ENCODE data around the gene RUSC2. TPM values are rescaled to one million over a fixed set of nuclear protein-coding genes. Genes with fewer than 3 reads are reported as not detected.

The RUSC2 gene
- total RNA-seq = 100 to 1,000 TPM in 1 of 4 donors, 10 to 100 TPM in 3; 20.8 to 166 (median 45.7) TPM

GRCh38 chr9:35489313-35490154 lies at the start of gene RUSC2:
RUSC2 (plus strand) TSS chr9:35490111; CDS start chr9:35546522, 56,411 bp downstream.
- no peaks in the 10 kb centered on the region for H3K27me3 ChIP-seq
- peaks cover 31% of the 10 kb centered on the region in 2 donors for H3K4me1 ChIP-seq
- H3K36me3 ChIP-seq = no peaks in the 10 kb centered on the region
- ATAC-seq = peak; percentile 56 to 71
- peak within 1 kb of the TSS; percentile 79 to 89 (median 88) for H3K4me3 ChIP-seq
- H3K9me3 ChIP-seq = no peaks in the 10 kb centered on the region
- peak within 1 kb of the TSS; percentile 91 to 97 (median 96) for H3K27ac ChIP-seq
- intact Hi-C loops (cut with DNase I; ENCODE audit: low total_unique reads) (loop anchor here (1.0 to 10.0 kb wide), 5 partner anchors 33 to 497 kb away; partner anchors contain the start of genes CREB3 and TLN1), in situ Hi-C loops (cut with MboI; ENCODE audit: low sequenced_read_pairs in 4 of 4) (loop anchor here in 3 of 4 donors (5.0 to 25.0 kb wide), 2 partner anchors 63 to 248 kb away; partner anchors contain the start of genes CREB3 (in 1 of the 3), GBA2 (in 1 of the 3), RGP1 (in 1 of the 3) and TLN1 (in 1 of the 3))
- DNase-seq = peak; percentile 72 to 88
- TF ChIP-seq POLR2A (IDR thresholded peaks at IDR 0.05) = peak; percentile 86 to 88
- TF ChIP-seq CTCF (IDR thresholded peaks at IDR 0.05 in 4 of 5, conservative IDR thresholded peaks at IDR 0.05 in 1 of 5) = peak; percentile 52 to 83 (median 61)

GRCh38 chr9:35446012-35446411 lies 43.9 kb upstream of the RUSC2 start:
- TF ChIP-seq POLR2A (IDR thresholded peaks at IDR 0.05) = no peak
- TF ChIP-seq CTCF (IDR thresholded peaks at IDR 0.05 in 4 of 5, conservative IDR thresholded peaks at IDR 0.05 in 1 of 5) = no peak
- DNase-seq = no peak
- Histone ChIP-seq H3K27ac (no peak overlapping the region), H3K27me3 (no peaks in the 10 kb centered on the region), H3K4me1 (no peaks in the 10 kb centered on the region), H3K9me3 (no peaks in the 10 kb centered on the region), H3K36me3 (no peaks in the 10 kb centered on the region), H3K4me3 (no peak overlapping the region)
- ATAC-seq = no peak
- intact Hi-C loops (cut with DNase I; ENCODE audit: low total_unique reads) (no loop called here), in situ Hi-C loops (cut with MboI; ENCODE audit: low sequenced_read_pairs in 4 of 4) (loop anchor here in 1 of 4 donors (25.0 kb wide), 1 partner anchor 309 kb away; no protein-coding TSS in a partner anchor)

- intact Hi-C loops (cut with DNase I; ENCODE audit: low total_unique reads) = no loop called here
- in situ Hi-C loops (cut with MboI; ENCODE audit: low sequenced_read_pairs in 4 of 4) = loop anchor here in 1 of 4 donors (25.0 kb wide), 1 partner anchor 311 kb away; no protein-coding TSS in a partner anchor
- Histone ChIP-seq H3K36me3 (no peaks in the 10 kb centered on the region), H3K9me3 (no peaks in the 10 kb centered on the region), H3K27me3 (no peaks in the 10 kb centered on the region), H3K4me1 (no peaks in the 10 kb centered on the region), H3K27ac (no peak overlapping the region), H3K4me3 (no peak overlapping the region)
- DNase-seq = no peak
- ATAC-seq = no peak
- TF ChIP-seq POLR2A (IDR thresholded peaks at IDR 0.05) (no peak), CTCF (IDR thresholded peaks at IDR 0.05 in 4 of 5, conservative IDR thresholded peaks at IDR 0.05 in 1 of 5) (no peak)
Observed at GRCh38 chr9:35448496-35448895, 41.4 kb upstream of the RUSC2 start.

- DNase-seq (no peak), ATAC-seq (no peak)
- no peak for TF ChIP-seq POLR2A (IDR thresholded peaks at IDR 0.05)
- TF ChIP-seq CTCF (IDR thresholded peaks at IDR 0.05 in 4 of 5, conservative IDR thresholded peaks at IDR 0.05 in 1 of 5) = no peak
- no peak overlapping the region for H3K27ac ChIP-seq
- no peaks in the 10 kb centered on the region for H3K36me3 ChIP-seq
- H3K4me3 ChIP-seq = no peak overlapping the region
- in situ Hi-C loops (cut with MboI; ENCODE audit: low sequenced_read_pairs in 4 of 4) (loop anchor here in 2 of 4 donors (25.0 kb wide), 1 partner anchor 565 kb away; a partner anchor contains a TSS), intact Hi-C loops (cut with DNase I; ENCODE audit: low total_unique reads) (no loop called here)
- no peaks in the 10 kb centered on the region for H3K27me3 ChIP-seq
- H3K4me1 ChIP-seq = no peaks in the 10 kb centered on the region
- H3K9me3 ChIP-seq = no peaks in the 10 kb centered on the region
Observed at GRCh38 chr9:35452481-35452880, 37.4 kb upstream of the RUSC2 start.
